Measurements from ENCODE around the gene SCYL3. TPM values are rescaled to one million over a fixed set of nuclear protein-coding genes. Genes with fewer than 3 reads are reported as not detected.

Gene SCYL3
- polyA plus RNA-seq, 1 of the 3 experiments (the other 2 are of a cell fraction) = 5.9 TPM

GRCh38 chr1:169906938-169907337 is 13.2 kb upstream of the SCYL3 start:
- Histone ChIP-seq H3K9ac (no peak overlapping the region), H3K27me3 (ENCODE audit: insufficient read depth) (no peaks in the 10 kb centered on the region), H4K20me1 (ENCODE audit: insufficient read depth) (no peaks in the 10 kb centered on the region), H3K4me2 (no peak overlapping the region), H3F3A (replicated peaks; ENCODE audit: insufficient read depth) (no peaks in the 10 kb centered on the region), H3K79me2 (ENCODE audit: insufficient read depth) (no peaks in the 10 kb centered on the region), H2AFZ (ENCODE audit: low read depth) (no peak overlapping the region), H3K9me2 (no peaks in the 10 kb centered on the region), H3K27ac (ENCODE audit: low read depth in 2 of 2, low read length in 1 of 2) (peak overlapping the region in 1 of 2 experiments; percentile 36; a peak in 1 of 4 replicates), H3K4me1 (ENCODE audit: control insufficient read depth in 1 of 2, insufficient read depth in 2 of 2, low read depth in 1 of 2, low read length in 1 of 2) (no peaks in the 10 kb centered on the region), H3K4me3 (ENCODE audit: low read depth in 2 of 2, low read length in 1 of 2) (no peak overlapping the region), H3K36me3 (replicated peaks in 1 of 2; ENCODE audit: control insufficient read depth in 1 of 2, insufficient read depth in 2 of 2, low read length in 1 of 2) (no peaks in the 10 kb centered on the region), H3K9me3 (no peaks in the 10 kb centered on the region)
- CTCF ChIA-PET = no interaction called here
- TF ChIP-seq NFIC (IDR thresholded peaks at IDR 0.05; ENCODE audit: borderline replicate concordance) = peak; percentile 35; the same call in 1 of the 2 replicates
- no peak for TF ChIP-seq SMC3 (IDR thresholded peaks at IDR 0.05; ENCODE audit: low read depth, low read length)
- DNase-seq = no peak
- POLR2A ChIA-PET = interaction anchor here (2.4 kb wide), 1 partner anchor 13 kb away, joined by 7 read pairs; the partner anchor contains the start of gene SCYL3

GRCh38 chr1:169904834-169905233 is 11.1 kb upstream of the SCYL3 start:
- TF ChIP-seq NRF1 (IDR thresholded peaks at IDR 0.05; ENCODE audit: low read depth, low read length) = no peak
- no peak for TF ChIP-seq CTCF (IDR thresholded peaks at IDR 0.05)
- TF ChIP-seq ELF1 (IDR thresholded peaks at IDR 0.05) = no peak
- TF ChIP-seq FOXM1 (IDR thresholded peaks at IDR 0.05; ENCODE audit: low read depth) = no peak
- no peak for TF ChIP-seq RXRA (IDR thresholded peaks at IDR 0.05; ENCODE audit: borderline replicate concordance, low read depth)
- TF ChIP-seq TAF1 (IDR thresholded peaks at IDR 0.05; ENCODE audit: borderline replicate concordance, low read depth, low read length) = no peak
- TF ChIP-seq RCOR1 (IDR thresholded peaks at IDR 0.05; ENCODE audit: low read length) = no peak
- no peak for TF ChIP-seq CHD2 (IDR thresholded peaks at IDR 0.05; ENCODE audit: low read length, partially characterized antibody)
- no peak for TF ChIP-seq GABPA (IDR thresholded peaks at IDR 0.05; ENCODE audit: low read depth)
- no peak for TF ChIP-seq SIN3A (IDR thresholded peaks at IDR 0.05; ENCODE audit: borderline replicate concordance, low read depth, low read length)
- no peak for TF ChIP-seq MAX (IDR thresholded peaks at IDR 0.05; ENCODE audit: low read depth)
- no peak for TF ChIP-seq PBX3 (IDR thresholded peaks at IDR 0.05)
- TF ChIP-seq MEF2A (IDR thresholded peaks at IDR 0.05; ENCODE audit: borderline replicate concordance, low read depth) = no peak
- Histone ChIP-seq H4K20me1 (ENCODE audit: insufficient read depth) (no peaks in the 10 kb centered on the region), H3K4me3 (ENCODE audit: low read depth in 2 of 2, low read length in 1 of 2) (no peak overlapping the region), H3K9me2 (no peaks in the 10 kb centered on the region), H3K27me3 (ENCODE audit: insufficient read depth) (no peaks in the 10 kb centered on the region), H3K4me1 (ENCODE audit: control insufficient read depth in 1 of 2, insufficient read depth in 2 of 2, low read depth in 1 of 2, low read length in 1 of 2) (no peaks in the 10 kb centered on the region), H3K79me2 (ENCODE audit: insufficient read depth) (no peaks in the 10 kb centered on the region), H2AFZ (ENCODE audit: low read depth) (no peak overlapping the region), H3K27ac (ENCODE audit: low read depth in 2 of 2, low read length in 1 of 2) (no peak overlapping the region), H3K9ac (no peak overlapping the region), H3F3A (replicated peaks; ENCODE audit: insufficient read depth) (no peaks in the 10 kb centered on the region), H3K36me3 (replicated peaks in 1 of 2; ENCODE audit: control insufficient read depth in 1 of 2, insufficient read depth in 2 of 2, low read length in 1 of 2) (no peaks in the 10 kb centered on the region), H3K9me3 (no peaks in the 10 kb centered on the region), H3K4me2 (no peak overlapping the region)
- ChIA-PET CTCF (no interaction called here), POLR2A (no interaction called here)
- WGBS (ENCODE audit: low lambda C conversion rate) = 77% methylated on average over 1 of the region's 1 CpG
- DNase-seq = no peak

Data from SK-N-SH (cell line).